Activated CD4-positive, alpha-beta T cell treated with anti-CD3 and anti-CD28 coated beads, Interleukin-2, amount 50 U/mL, for 24 hours (primary cell): ENCODE results near the gene SHANK1.
"Not testable (repeated sequence)": the region's sequence is repeated elsewhere in the genome, so short reads cannot be mapped to it uniquely, and the experiment has no call there.

ENCODE experiments used
- DNase-seq, 2 donors: peaks; one replicate each; pipeline ENCODE4 v3.0.0-alpha.2; 2020; ENCODE audit warnings: low read depth in 1 of 2, low spot score in 1 of 2

Gene SHANK1

GRCh38 chr19:50640368-50640767 lies 79.2 kb downstream of the SHANK1 start:
- no peak for DNase-seq

GRCh38 chr19:50639121-50640112 lies 80.2 kb downstream of the SHANK1 start, which contains the start of gene SYT3:
SYT3 (minus strand) TSS chr19:50639881; CDS start chr19:50637411, 2,470 bp downstream.
- peak in 1 of 2 donors; percentile 24 for DNase-seq

DNA sequence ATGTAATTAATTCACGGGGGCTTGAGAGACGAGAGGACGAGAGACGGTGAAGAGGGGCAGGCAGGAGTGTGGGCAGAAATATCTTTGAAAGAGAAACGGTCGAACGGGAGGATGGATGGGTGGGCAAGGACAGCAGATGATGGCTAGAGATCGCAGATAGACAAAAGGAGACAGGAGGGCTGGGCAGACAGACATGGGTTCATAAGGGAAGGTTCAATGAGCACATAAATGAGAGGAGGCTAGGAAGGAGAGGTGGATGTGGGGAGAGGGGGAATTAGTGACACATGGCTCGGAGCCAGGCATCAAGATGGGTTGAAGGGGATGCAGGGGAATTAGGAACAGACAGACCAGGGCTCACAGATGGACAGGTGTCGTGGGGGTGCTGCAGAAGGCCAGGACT lies 81.0 kb downstream of the SHANK1 start:
- no peak for DNase-seq

GRCh38 chr19:50636317-50637085 lies 83.1 kb downstream of the SHANK1 start:
- no peak for DNase-seq

DNA sequence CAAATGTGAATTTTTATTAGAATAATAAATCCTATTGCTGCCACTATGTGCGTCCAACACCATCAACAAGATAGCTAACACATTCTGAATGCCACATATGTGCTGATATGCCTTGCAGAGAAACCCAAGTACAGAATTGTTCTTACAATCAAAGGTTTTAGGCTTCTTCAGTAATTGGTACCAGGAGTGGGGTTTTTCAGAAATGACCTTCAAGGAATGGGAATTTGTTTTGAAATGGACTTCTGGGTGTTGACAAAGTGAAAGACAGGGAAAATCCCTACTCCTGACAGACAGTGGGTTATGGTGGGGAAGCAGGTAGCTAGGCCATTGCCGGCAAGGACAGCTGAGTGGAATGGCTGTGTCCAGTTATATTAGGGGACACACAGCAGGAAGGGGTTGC lies 85.6 kb downstream of the SHANK1 start:
- no peak for DNase-seq

- DNase-seq, result no peak
Observed at GRCh38 chr19:50633359-50633758, 86.2 kb downstream of the SHANK1 start.

- DNase-seq, result no peak
Observed at GRCh38 chr19:50632151-50632835, 87.3 kb downstream of the SHANK1 start.

- DNase-seq, result no peak
Observed at GRCh38 chr19:50629801-50630200, 89.8 kb downstream of the SHANK1 start.

DNA sequence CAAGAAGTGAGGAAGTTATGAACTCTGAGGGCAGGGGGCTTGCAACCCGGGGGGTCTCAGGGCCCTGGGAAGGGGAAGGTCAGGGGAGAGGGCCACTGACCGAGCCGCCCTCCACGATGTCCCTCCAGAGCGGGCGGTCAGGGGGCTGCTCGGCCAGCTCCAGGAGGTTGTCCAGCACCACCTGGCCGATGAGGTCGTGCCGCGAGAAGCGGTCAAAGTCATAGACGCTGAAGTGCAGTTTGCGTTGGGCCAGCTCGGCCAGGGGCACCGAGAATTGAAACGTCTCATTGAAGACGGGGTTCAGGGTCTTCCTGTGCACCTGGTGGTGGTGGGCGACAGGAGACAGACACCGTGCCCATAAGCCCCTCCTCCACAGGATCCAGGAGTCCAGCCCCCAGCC lies 90.4 kb downstream of the SHANK1 start:
- no peak for DNase-seq

GRCh38 chr19:50628551-50628950 lies 91.1 kb downstream of the SHANK1 start:
- no peak for DNase-seq

GRCh38 chr19:50628146-50628545 lies 91.5 kb downstream of the SHANK1 start:
- DNase-seq, result no peak

- no peak for DNase-seq
Observed at GRCh38 chr19:50626795-50627194, 92.8 kb downstream of the SHANK1 start.

GRCh38 chr19:50626011-50626410 lies 93.6 kb downstream of the SHANK1 start:
- no peak for DNase-seq

DNA sequence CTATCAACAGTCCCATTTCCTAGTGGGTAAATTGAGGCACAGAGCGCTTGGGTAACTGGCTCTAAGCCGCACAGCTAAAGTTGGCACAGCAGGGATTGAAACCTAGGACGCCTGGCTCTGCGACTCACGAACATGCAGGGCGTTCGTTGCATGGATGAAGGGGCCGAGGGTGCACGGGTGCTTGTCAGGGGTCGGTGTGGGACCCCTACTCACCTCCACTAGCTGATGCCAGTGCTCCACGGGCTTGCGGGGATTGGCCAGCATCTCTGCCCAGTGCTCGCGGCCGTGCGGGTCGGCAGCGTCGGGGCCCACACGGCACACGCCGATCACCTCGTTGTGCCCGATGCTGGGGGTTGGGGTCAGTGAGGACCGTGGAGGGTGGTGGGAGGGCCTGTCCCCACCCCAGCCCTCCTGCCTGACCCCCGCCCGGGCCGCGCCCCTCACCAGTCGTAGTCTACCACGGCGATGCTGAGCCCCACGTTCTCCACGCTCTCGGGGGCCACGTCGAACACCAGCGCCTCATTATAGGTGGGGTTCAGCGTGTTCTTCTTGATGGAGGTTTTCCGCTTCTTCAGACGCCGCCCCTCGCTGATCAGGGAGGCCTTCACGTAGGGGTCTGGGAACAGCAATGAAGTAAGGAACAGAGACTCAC lies 94.5 kb downstream of the SHANK1 start:
- no peak for DNase-seq

GRCh38 chr19:50620394-50620906 lies 99.2 kb downstream of the SHANK1 start:
- not testable (repeated sequence) for DNase-seq

- not testable (repeated sequence) for DNase-seq
Observed at GRCh38 chr19:50619184-50619583, 100.4 kb downstream of the SHANK1 start.

DNA sequence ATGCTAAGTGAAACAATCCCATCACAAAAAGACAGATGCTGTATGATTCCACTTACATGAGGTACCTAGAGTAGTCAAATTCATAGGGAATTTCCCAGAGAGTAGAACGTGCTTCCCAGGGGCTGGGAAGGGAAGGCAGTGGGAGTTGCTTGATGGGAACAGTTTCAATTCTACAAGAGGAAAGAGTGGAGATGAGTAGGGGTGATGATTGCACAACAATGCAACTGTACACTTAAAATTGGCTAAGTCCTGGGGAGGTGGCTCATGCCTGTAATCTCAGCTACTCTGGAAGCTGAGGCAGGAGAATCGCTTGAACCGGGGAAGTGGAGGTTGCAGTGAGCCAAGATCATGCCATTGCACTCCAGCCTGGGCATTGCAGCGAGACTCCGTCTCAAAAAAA lies 101.2 kb downstream of the SHANK1 start:
- not testable (repeated sequence) for DNase-seq

DNA sequence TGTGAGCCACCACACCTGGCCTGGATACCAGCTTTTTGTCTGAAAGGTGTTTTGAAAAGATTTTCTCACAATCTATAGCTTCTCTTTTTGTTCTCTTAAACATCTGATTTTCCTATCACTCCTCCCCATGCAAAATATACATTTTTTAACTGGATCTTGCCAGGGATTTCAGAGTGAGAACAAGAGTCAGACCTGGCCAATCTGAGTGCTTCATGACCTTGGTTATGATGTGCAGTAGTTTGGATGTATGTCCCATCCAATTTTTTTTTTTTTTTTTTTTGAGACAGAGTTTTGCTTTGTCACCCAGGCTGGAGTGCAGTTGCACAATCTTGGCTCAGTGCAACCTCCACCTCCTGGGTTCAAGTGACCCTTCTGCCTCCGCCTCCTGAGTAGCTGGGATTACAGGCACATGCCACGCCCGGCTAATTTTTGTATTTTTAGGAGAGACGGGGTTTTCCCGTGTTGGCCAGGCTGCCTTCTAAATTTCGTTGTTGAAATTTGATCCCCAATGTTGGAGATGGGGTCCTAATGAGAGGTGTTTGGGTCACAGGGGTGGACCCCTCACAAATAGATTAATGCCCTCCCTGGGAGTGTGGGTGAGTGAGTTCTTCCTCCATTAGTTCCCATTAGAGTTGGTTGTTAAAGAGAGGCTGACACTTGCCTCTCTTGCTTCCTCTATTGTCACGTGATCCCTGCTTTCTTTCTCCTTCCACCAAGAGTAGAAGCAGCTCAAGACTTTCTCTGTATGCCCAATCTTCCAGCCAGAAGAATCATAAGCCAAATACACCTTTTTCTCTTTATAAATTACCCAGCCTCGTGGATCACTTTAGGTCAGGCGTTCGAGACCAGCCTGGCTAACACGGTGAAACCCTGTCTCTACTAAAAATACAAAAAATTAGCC lies 106.8 kb downstream of the SHANK1 start:
- DNase-seq, result not testable (repeated sequence)
